ENCODE data around the gene CDYL2.

DNA sequence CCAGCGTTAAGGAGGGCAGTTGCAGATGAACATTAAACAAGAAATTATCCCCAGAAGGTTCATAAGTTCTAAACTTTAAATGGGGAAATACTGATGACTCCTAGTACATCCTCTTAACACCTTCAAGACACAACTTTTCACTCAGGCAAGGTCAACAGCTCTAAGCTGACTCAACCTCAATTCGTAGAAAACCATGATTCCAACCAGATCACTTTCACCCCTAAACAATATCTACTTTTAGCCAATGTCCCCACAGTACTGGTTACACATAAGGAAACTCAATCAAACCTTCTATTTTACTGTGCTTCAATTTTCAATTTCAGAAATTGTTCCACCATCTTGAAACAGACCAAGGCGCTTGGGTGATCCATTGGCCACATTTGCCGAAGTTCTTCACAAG is 2.3 kb downstream of the CDYL2 start:
- TF ChIP-seq, protein P1, sequence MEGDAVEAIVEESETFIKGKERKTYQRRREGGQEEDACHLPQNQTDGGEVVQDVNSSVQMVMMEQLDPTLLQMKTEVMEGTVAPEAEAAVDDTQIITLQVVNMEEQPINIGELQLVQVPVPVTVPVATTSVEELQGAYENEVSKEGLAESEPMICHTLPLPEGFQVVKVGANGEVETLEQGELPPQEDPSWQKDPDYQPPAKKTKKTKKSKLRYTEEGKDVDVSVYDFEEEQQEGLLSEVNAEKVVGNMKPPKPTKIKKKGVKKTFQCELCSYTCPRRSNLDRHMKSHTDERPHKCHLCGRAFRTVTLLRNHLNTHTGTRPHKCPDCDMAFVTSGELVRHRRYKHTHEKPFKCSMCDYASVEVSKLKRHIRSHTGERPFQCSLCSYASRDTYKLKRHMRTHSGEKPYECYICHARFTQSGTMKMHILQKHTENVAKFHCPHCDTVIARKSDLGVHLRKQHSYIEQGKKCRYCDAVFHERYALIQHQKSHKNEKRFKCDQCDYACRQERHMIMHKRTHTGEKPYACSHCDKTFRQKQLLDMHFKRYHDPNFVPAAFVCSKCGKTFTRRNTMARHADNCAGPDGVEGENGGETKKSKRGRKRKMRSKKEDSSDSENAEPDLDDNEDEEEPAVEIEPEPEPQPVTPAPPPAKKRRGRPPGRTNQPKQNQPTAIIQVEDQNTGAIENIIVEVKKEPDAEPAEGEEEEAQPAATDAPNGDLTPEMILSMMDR (IDR thresholded peaks at IDR 0.05), result no peak
- TF ChIP-seq POLR2A (IDR thresholded peaks at IDR 0.05), result no peak
